ENCODE data around the gene NPLOC4.

NPLOC4 gene

DNA sequence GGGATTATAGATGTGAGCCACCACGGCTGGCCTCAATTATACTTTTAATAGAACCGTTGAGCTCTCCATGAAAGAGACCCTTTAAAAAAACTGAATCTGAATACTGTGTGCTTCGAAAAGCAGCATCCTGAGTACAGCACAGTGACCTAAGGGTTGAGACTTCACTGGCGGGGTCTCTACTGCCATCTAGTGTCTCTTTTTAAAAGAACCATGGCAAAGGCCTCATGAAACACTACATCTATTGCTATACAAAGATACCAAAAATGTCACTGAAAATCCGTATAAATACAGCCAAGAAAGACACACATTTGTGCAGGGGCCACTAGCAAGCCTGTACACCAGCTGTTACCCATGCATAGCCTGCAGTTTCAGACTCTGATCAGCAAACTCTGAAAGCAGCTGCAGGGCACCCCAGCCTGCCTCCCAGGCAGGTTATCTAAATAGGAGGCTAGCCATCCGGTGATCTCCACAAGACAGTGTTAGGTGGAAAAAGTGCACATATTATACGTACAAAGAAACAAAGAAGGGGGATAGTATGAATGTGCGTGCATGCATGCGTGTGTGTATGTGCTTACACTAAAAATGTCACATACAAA lies 35.3 kb downstream of the NPLOC4 start:
- Histone ChIP-seq H3K27me3 (replicated peaks; ENCODE audit: control insufficient read depth, insufficient read depth, low read length) (no peaks in the 10 kb centered on the region), H3K36me3 (ENCODE audit: control insufficient read depth, insufficient read depth, low read length) (peaks cover 13% of the 10 kb centered on the region), H3K4me3 (replicated peaks; ENCODE audit: low read depth, low read length) (no peak overlapping the region)
- TF ChIP-seq CTCF (IDR thresholded peaks at IDR 0.05; ENCODE audit: insufficient read depth, low read length, poor library complexity, severe bottlenecking): peak; percentile 73
- no peak for DNase-seq (ENCODE audit: extremely low read depth, insufficient read length)

DNA sequence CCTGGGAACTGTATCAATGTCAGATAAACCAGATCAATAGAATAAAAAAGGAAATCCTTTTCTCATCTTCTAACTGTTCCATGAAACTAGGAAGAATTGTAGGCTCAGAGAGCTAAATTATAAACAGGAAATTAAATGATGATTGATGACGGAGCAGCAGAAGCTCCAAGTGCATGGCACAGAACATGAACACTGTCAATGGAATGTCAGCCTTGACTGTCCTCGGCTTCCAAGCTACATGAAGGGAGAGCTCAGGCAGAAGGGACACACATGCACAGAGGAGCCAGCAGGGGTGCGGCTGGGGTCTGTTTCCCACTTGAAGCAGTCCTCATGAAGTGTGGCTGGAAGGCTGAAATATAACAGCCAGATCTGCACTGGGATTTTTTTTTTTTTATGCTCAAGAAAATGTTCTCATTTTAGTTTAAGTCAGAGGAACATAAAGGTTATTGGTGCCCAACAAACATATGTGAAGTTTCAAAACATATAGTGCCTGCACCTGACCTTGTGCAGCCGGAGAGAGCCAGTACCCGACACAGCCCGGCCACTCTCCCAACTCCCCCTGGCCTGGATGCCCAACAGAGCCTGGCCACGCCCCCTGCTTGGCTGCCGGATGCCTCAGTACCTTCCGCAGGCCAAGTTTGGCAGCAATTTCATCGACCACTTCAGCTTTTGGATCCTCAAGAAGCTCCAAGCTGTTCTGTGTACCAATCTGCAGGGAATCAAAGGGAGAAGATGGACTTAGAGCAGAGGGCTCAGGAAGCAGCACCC lies 37.0 kb downstream of the NPLOC4 start:
- Histone ChIP-seq H3K27me3 (replicated peaks; ENCODE audit: control insufficient read depth, insufficient read depth, low read length) (no peaks in the 10 kb centered on the region), H3K36me3 (ENCODE audit: control insufficient read depth, insufficient read depth, low read length) (peaks cover 12% of the 10 kb centered on the region), H3K4me3 (replicated peaks; ENCODE audit: low read depth, low read length) (no peak overlapping the region)
- TF ChIP-seq CTCF (IDR thresholded peaks at IDR 0.05; ENCODE audit: insufficient read depth, low read length, poor library complexity, severe bottlenecking): no peak
- DNase-seq (ENCODE audit: extremely low read depth, insufficient read length): no peak

DNA sequence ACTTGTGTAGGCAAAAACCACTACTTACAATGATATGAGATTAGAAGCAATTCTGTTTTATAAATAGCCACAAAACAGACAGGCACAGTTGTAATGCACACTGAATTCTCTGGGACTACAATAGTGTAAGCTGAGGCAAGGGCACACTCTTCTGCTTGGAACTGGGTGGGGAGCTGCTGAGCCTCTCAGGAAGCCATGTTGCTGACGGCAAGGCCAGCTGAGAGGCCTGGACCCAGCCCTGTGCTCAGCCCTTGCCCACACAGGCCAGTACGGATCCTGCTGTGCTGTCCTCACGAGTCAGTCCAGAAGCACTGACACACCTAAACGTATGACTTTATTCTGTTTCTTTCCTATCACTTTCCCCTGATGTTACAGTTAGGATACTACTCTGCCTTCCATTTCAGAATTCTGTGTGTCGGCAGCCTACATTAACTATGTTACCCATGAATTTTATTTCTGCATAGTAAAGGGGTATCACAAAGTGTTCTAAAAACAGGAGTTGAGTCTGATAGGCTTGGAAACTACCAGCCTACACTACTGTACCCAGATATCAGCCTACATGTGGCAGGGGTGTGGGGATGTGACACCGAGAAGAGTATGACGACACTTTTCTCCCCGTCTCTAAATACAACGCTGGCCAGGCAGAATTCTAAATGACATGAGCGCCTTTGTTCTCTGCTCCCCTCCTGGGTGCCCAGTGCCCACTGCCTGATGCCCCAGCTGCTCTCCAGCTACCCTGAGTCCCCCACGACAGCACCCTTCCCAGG lies 43.6 kb downstream of the NPLOC4 start:
- no peak for TF ChIP-seq CTCF (IDR thresholded peaks at IDR 0.05; ENCODE audit: insufficient read depth, low read length, poor library complexity, severe bottlenecking)
- Histone ChIP-seq H3K27me3 (replicated peaks; ENCODE audit: control insufficient read depth, insufficient read depth, low read length) (no peaks in the 10 kb centered on the region), H3K4me3 (replicated peaks; ENCODE audit: low read depth, low read length) (no peak overlapping the region), H3K36me3 (ENCODE audit: control insufficient read depth, insufficient read depth, low read length) (peaks cover 22% of the 10 kb centered on the region)
- DNase-seq (ENCODE audit: extremely low read depth, insufficient read length): no peak

DNA sequence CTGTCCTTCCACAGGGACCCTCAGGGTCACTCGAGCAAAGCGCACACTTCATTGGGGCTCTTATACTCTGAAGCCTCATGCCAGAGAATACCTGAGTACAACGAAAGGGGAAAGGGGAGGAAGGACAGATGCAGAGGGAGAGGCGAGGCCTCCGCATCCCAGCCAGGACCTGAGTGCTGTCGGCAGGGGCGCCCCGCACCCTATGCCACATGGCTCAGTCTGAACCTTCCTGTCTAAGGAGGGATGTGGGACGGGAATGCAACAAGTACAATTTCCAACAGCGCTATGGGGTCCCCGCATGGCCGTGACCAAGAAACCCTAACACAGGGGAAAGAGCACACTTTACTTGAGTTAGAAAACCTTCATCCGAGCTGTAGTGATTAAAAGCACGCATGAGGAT lies 44.9 kb downstream of the NPLOC4 start:
- no peak for TF ChIP-seq CTCF (IDR thresholded peaks at IDR 0.05; ENCODE audit: insufficient read depth, low read length, poor library complexity, severe bottlenecking)
- H3K4me3 ChIP-seq (replicated peaks; ENCODE audit: low read depth, low read length): no peak overlapping the region
- no peak for DNase-seq (ENCODE audit: extremely low read depth, insufficient read length)
- H3K36me3 ChIP-seq (ENCODE audit: control insufficient read depth, insufficient read depth, low read length): peaks cover 24% of the 10 kb centered on the region
- no peaks in the 10 kb centered on the region for H3K27me3 ChIP-seq (replicated peaks; ENCODE audit: control insufficient read depth, insufficient read depth, low read length)

- Histone ChIP-seq H3K36me3 (ENCODE audit: control insufficient read depth, insufficient read depth, low read length) (peaks cover 28% of the 10 kb centered on the region), H3K4me3 (replicated peaks; ENCODE audit: low read depth, low read length) (no peak overlapping the region), H3K27me3 (replicated peaks; ENCODE audit: control insufficient read depth, insufficient read depth, low read length) (no peaks in the 10 kb centered on the region)
- TF ChIP-seq CTCF (IDR thresholded peaks at IDR 0.05; ENCODE audit: insufficient read depth, low read length, poor library complexity, severe bottlenecking): no peak
- DNase-seq (ENCODE audit: extremely low read depth, insufficient read length): no peak
Observed at GRCh38 chr17:81590121-81590520, 46.8 kb downstream of the NPLOC4 start.

Measured in GM06990 (cell line).